HG03439 (cell line): Measurements from ENCODE around the gene IL20.

Experiments
- ATAC-seq: cut with Tn5 transposase; IDR thresholded peaks from one replicate; pipeline ENCODE4 v1.9.1; 2021; ENCODE audit warnings: mild to moderate bottlenecking, moderate library complexity; ENCODE audit not compliant: unreplicated experiment

Gene IL20

GRCh38 chr1:206864939-206865671 is at the start of gene IL20:
TSS of gene IL20 (plus strand) at chr1:206865623. CDS start at chr1:206865853, 230 bp downstream.
- ATAC-seq, result no peak

- ATAC-seq, result peak; percentile 77
Observed at GRCh38 chr1:206816390-206817287, 48.8 kb upstream of the IL20 start.

- ATAC-seq, result no peak
Observed at GRCh38 chr1:206821493-206821892, 43.9 kb upstream of the IL20 start.

GRCh38 chr1:206823727-206824126 is 41.7 kb upstream of the IL20 start:
- no peak for ATAC-seq

GRCh38 chr1:206824331-206824730 is 41.1 kb upstream of the IL20 start:
- ATAC-seq, result no peak

GRCh38 chr1:206826394-206826793 is 39.0 kb upstream of the IL20 start:
- ATAC-seq, result no peak

- no peak for ATAC-seq
Observed at GRCh38 chr1:206828061-206828460, 37.4 kb upstream of the IL20 start.

- ATAC-seq, result no peak
Observed at GRCh38 chr1:206828765-206829164, 36.7 kb upstream of the IL20 start.

- no peak for ATAC-seq
Observed at GRCh38 chr1:206829282-206829681, 36.1 kb upstream of the IL20 start.

- ATAC-seq, result no peak
Observed at GRCh38 chr1:206829875-206830274, 35.5 kb upstream of the IL20 start.

GRCh38 chr1:206831650-206832049 is 33.8 kb upstream of the IL20 start:
- no peak for ATAC-seq

- no peak for ATAC-seq
Observed at GRCh38 chr1:206832352-206832880, 33.0 kb upstream of the IL20 start.

GRCh38 chr1:206833106-206833680 is 32.2 kb upstream of the IL20 start:
- ATAC-seq, result no peak

GRCh38 chr1:206833801-206834200 is 31.6 kb upstream of the IL20 start:
- no peak for ATAC-seq

GRCh38 chr1:206834217-206834616 is 31.2 kb upstream of the IL20 start:
- no peak for ATAC-seq

GRCh38 chr1:206834711-206835110 is 30.7 kb upstream of the IL20 start:
- no peak for ATAC-seq

GRCh38 chr1:206835186-206835585 is 30.2 kb upstream of the IL20 start:
- ATAC-seq, result no peak

GRCh38 chr1:206836111-206836510 is 29.3 kb upstream of the IL20 start:
- no peak for ATAC-seq

- no peak for ATAC-seq
Observed at GRCh38 chr1:206839006-206839560, 26.3 kb upstream of the IL20 start.

GRCh38 chr1:206839857-206840256 is 25.6 kb upstream of the IL20 start:
- no peak for ATAC-seq
